Gastrocnemius medialis (tissue), 4 donors: ENCODE data around the gene WDFY2.

ENCODE experiments used
- CTCF ChIP-seq, 5 experiments: fragments of 450-650 bp in 3 of 5; fragments of 200-600 bp in 2 of 5; sonication (generic) in 2 of 5; IDR thresholded peaks in 4 of 5; conservative IDR thresholded peaks in 1 of 5; 1 replicate in 4 of 5; 2 replicates in 1 of 5; pipeline ENCODE4 v1.5.1; 2016 to 2019; ENCODE audit warnings: antibody characterized with exemption in 5 of 5, mild to moderate bottlenecking in 3 of 5, moderate library complexity in 3 of 5
- POLR2A ChIP-seq, 2 donors: fragments of 450-650 bp; IDR thresholded peaks; one replicate each; pipeline ENCODE4 v1.6.1; 2017; ENCODE audit warnings: antibody characterized with exemption in 2 of 2, mild to moderate bottlenecking in 2 of 2, moderate library complexity in 2 of 2

GRCh38 chr13:51728275-51728673 is 144.0 kb downstream of the WDFY2 start:
- TF ChIP-seq CTCF (IDR thresholded peaks at IDR 0.05 in 4 of 5, conservative IDR thresholded peaks at IDR 0.05 in 1 of 5), result no peak
- TF ChIP-seq POLR2A (IDR thresholded peaks at IDR 0.05), result no peak
